Astrocyte of the hippocampus (primary cell): ENCODE measurements around the gene TMEM200C.
"Not testable (repeated sequence)": the region's sequence is repeated elsewhere in the genome, so short reads cannot be mapped to it uniquely, and the experiment has no call there.

Experiments used
- DNase-seq: peaks from one replicate; pipeline ENCODE4 v3.0.0; 2011; ENCODE audit warnings: low read depth, low spot score

Gene TMEM200C

GRCh38 chr18:5892823-5893431 is 2.4 kb downstream of the TMEM200C start:
- no peak for DNase-seq

- DNase-seq = no peak
Measured at GRCh38 chr18:5891854-5892215, 3.5 kb downstream of the TMEM200C start.

GRCh38 chr18:5891184-5891853 is 4.0 kb downstream of the TMEM200C start:
- DNase-seq = no peak

GRCh38 chr18:5890331-5891183 is 4.8 kb downstream of the TMEM200C start:
- DNase-seq = peak; percentile 82

- DNase-seq = no peak
Measured at GRCh38 chr18:5885361-5885760, 10.0 kb downstream of the TMEM200C start.

- DNase-seq = no peak
Measured at GRCh38 chr18:5884375-5884774, 10.9 kb downstream of the TMEM200C start.

GRCh38 chr18:5879479-5879882 is 15.8 kb downstream of the TMEM200C start:
- peak; percentile 59 for DNase-seq

GRCh38 chr18:5876891-5877290 is 18.4 kb downstream of the TMEM200C start:
- DNase-seq = no peak

GRCh38 chr18:5874336-5874735 is 21.0 kb downstream of the TMEM200C start:
- no peak for DNase-seq

- no peak for DNase-seq
Measured at GRCh38 chr18:5872886-5873285, 22.4 kb downstream of the TMEM200C start.

- no peak for DNase-seq
Measured at GRCh38 chr18:5871426-5871825, 23.9 kb downstream of the TMEM200C start.

GRCh38 chr18:5868218-5868854 is 27.0 kb downstream of the TMEM200C start:
- DNase-seq = peak; percentile 93

- no peak for DNase-seq
Measured at GRCh38 chr18:5865521-5865920, 29.8 kb downstream of the TMEM200C start.

GRCh38 chr18:5862127-5862526 is 33.2 kb downstream of the TMEM200C start:
- DNase-seq = not testable (repeated sequence)

GRCh38 chr18:5857180-5857579 is 38.1 kb downstream of the TMEM200C start:
- DNase-seq = no peak

- no peak for DNase-seq
Measured at GRCh38 chr18:5853253-5853652, 42.1 kb downstream of the TMEM200C start.

- DNase-seq = no peak
Measured at GRCh38 chr18:5851998-5852397, 43.3 kb downstream of the TMEM200C start.

GRCh38 chr18:5842653-5843052 is 52.7 kb downstream of the TMEM200C start:
- no peak for DNase-seq

- no peak for DNase-seq
Measured at GRCh38 chr18:5841518-5841917, 53.8 kb downstream of the TMEM200C start.

GRCh38 chr18:5840547-5840946 is 54.8 kb downstream of the TMEM200C start:
- DNase-seq = no peak

- no peak for DNase-seq
Measured at GRCh38 chr18:5840025-5840424, 55.3 kb downstream of the TMEM200C start.

GRCh38 chr18:5839102-5839501 is 56.2 kb downstream of the TMEM200C start:
- no peak for DNase-seq
